Trophoblast cell (in vitro differentiated cells and primary cell): ENCODE results near the gene NAT16.
A peak's percentile ranks its signal among the peaks of the same experiment; 100 is the strongest.

Experiments used
- DNase-seq, 2 donors: peaks; one replicate each; pipeline ENCODE4 v3.0.0-alpha.2; 2016
- H2AFZ ChIP-seq: 2 replicates; pipeline ENCODE4 v1.6.1; 2013; ENCODE audit warnings: low read length, moderate library complexity, mild to moderate bottlenecking; ENCODE audit not compliant: insufficient read depth, poor library complexity
- H2AK5ac ChIP-seq: 2 replicates; pipeline ENCODE4 v1.6.1; 2013; ENCODE audit warnings: mild to moderate bottlenecking, low read length
- H2BK120ac ChIP-seq: 2 replicates; pipeline ENCODE4 v1.6.1; 2013; ENCODE audit warnings: low read length, mild to moderate bottlenecking, moderate library complexity; ENCODE audit not compliant: insufficient read depth, poor library complexity
- H2BK12ac ChIP-seq: 2 replicates; pipeline ENCODE4 v1.6.1; 2013; ENCODE audit warnings: mild to moderate bottlenecking, low read length, moderate library complexity
- H2BK5ac ChIP-seq: 2 replicates; pipeline ENCODE4 v1.6.1; 2013; ENCODE audit warnings: low read length, low read depth, moderate library complexity, mild to moderate bottlenecking; ENCODE audit not compliant: poor library complexity
- H3K14ac ChIP-seq: 2 replicates; pipeline ENCODE4 v1.6.1; 2013; ENCODE audit warnings: mild to moderate bottlenecking, low read length
- H3K18ac ChIP-seq: 2 replicates; pipeline ENCODE4 v1.6.1; 2013; ENCODE audit warnings: mild to moderate bottlenecking, low read length
- H3K23ac ChIP-seq: 2 replicates; pipeline ENCODE4 v1.6.1; 2013; ENCODE audit warnings: low read length
- H3K27ac ChIP-seq: 2 replicates; pipeline ENCODE4 v1.5.1; 2013; ENCODE audit warnings: low read depth, mild to moderate bottlenecking, inconsistent platforms, low read length, moderate library complexity
- H3K27me3 ChIP-seq: 2 replicates; pipeline ENCODE4 v1.6.1; 2013; ENCODE audit warnings: inconsistent platforms, mild to moderate bottlenecking, low read length, moderate library complexity; ENCODE audit not compliant: insufficient read depth
- H3K36me3 ChIP-seq, 2 experiments: 1 replicate in 1 of 2; 2 replicates in 1 of 2; pipeline ENCODE4 v1.6.1; 2013; ENCODE audit warnings: low read length in 2 of 2, mild to moderate bottlenecking in 2 of 2, moderate library complexity in 1 of 2; ENCODE audit not compliant: insufficient read depth in 2 of 2, control insufficient read depth in 1 of 2
- H3K4ac ChIP-seq: 2 replicates; pipeline ENCODE4 v1.6.1; 2013; ENCODE audit warnings: low read depth, mild to moderate bottlenecking, low read length, moderate library complexity
- H3K4me1 ChIP-seq, 2 experiments: 1 replicate in 1 of 2; 2 replicates in 1 of 2; pipeline ENCODE4 v1.6.1; 2013; ENCODE audit warnings: low read length in 2 of 2, mild to moderate bottlenecking in 2 of 2, moderate library complexity in 1 of 2; ENCODE audit not compliant: insufficient read depth in 2 of 2, control insufficient read depth in 1 of 2
- H3K4me2 ChIP-seq: 2 replicates; pipeline ENCODE4 v1.6.1; 2013; ENCODE audit warnings: inconsistent platforms, mild to moderate bottlenecking, low read length, moderate library complexity
- H3K4me3 ChIP-seq: 2 replicates; pipeline ENCODE4 v1.5.1; 2013; ENCODE audit warnings: mild to moderate bottlenecking, low read depth, low read length, inconsistent platforms
- H3K79me1 ChIP-seq: one replicate; pipeline ENCODE4 v1.6.1; 2013; ENCODE audit warnings: low read length
- H3K79me2 ChIP-seq: 2 replicates; pipeline ENCODE4 v1.6.1; 2013; ENCODE audit warnings: low read length, mild to moderate bottlenecking; ENCODE audit not compliant: control insufficient read depth, insufficient read depth, poor library complexity
- H3K9ac ChIP-seq: 2 replicates; pipeline ENCODE4 v1.6.1; 2013; ENCODE audit warnings: mild to moderate bottlenecking, low read length
- H3K9me3 ChIP-seq: 2 replicates; pipeline ENCODE4 v1.6.1; 2013; ENCODE audit warnings: low read depth, mild to moderate bottlenecking, control low read depth, inconsistent platforms, low read length; ENCODE audit not compliant: insufficient read depth
- H4K12ac ChIP-seq: 2 replicates; pipeline ENCODE4 v1.6.1; 2013; ENCODE audit warnings: low read depth, mild to moderate bottlenecking, low read length, moderate library complexity
- H4K8ac ChIP-seq: 2 replicates; pipeline ENCODE4 v1.6.1; 2013; ENCODE audit warnings: low read depth, mild to moderate bottlenecking, low read length, moderate library complexity
- H4K91ac ChIP-seq: one replicate; pipeline ENCODE4 v1.6.1; 2013; ENCODE audit warnings: low read depth, mild to moderate bottlenecking, low read length, moderate library complexity
- WGBS: extraction: QIAGEN DNeasy Blood & Tissue Kit; methylation state at CpG from one replicate; pipeline ENCODE4 v1.1.7; 2013; ENCODE audit warnings: missing lambda C conversion rate; ENCODE audit not compliant: insufficient read length, insufficient coverage; ENCODE audit errors: extremely low coverage; 5-methylcytosine and 5-hydroxymethylcytosine counted together

The NAT16 gene

DNA sequence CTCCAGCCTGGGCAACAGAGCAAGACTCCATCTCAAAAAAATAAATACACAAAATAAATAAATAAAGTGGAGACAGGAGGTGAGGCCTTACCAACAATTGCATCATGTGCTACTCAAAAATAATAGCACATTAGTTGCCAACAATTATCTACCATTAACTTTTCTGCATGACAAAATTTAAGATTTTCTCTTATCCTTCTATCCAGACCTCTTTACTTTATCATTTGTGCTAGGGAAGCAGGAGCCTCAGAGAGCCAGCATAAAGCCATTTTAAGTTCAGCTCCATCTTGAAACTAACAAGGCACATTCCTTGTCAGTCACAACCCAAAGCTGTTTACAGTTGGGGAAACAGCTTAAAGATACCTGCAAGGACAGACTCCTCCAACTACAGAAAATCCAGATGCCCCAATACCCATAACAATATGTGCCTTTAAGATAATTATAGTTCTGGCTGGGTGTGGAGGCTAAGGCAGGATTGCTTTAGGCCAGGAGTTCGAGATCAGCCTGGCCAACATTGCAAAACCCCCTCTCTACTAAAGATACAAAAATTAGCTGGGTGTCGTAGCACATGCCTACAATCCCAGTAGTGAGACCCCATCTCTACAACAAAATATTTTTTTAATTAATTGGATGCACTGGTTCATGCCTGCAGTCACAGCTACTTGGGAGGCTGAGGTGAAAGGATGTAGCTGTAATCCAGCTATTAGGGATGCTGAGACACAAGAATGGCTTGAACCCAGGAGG is 28.0 kb downstream of the NAT16 start:
- no CpG with 5 or more reads among the region's 2 CpGs for WGBS
- Histone ChIP-seq H2AFZ (no peak overlapping the region), H3K23ac (no peak overlapping the region), H3K4me3 (no peak overlapping the region), H3K9me3 (no peaks in the 10 kb centered on the region), H3K36me3 (no peaks in the 10 kb centered on the region), H3K9ac (no peak overlapping the region), H3K27ac (no peak overlapping the region), H3K4me1 (peaks cover 15 to 19% of the 10 kb centered on the region in 2 experiments), H3K79me1 (peaks cover 14% of the 10 kb centered on the region), H3K27me3 (no peaks in the 10 kb centered on the region), H4K12ac (no peak overlapping the region), H4K91ac (no peak overlapping the region), H3K18ac (no peak overlapping the region), H2BK12ac (no peak overlapping the region), H4K8ac (no peak overlapping the region), H2BK120ac (no peak overlapping the region), H3K79me2 (peaks cover 8% of the 10 kb centered on the region), H3K4me2 (no peak overlapping the region), H3K4ac (no peak overlapping the region), H2BK5ac (no peak overlapping the region), H3K14ac (no peak overlapping the region), H2AK5ac (no peak overlapping the region)
- DNase-seq: no peak

- Histone ChIP-seq H4K91ac (peak overlapping the region; percentile 51), H3K14ac (no peak overlapping the region), H4K12ac (no peak overlapping the region), H3K9me3 (no peaks in the 10 kb centered on the region), H2BK5ac (no peak overlapping the region), H3K27me3 (no peaks in the 10 kb centered on the region), H2AK5ac (no peak overlapping the region), H3K4ac (no peak overlapping the region), H3K9ac (no peak overlapping the region), H2AFZ (no peak overlapping the region), H3K23ac (no peak overlapping the region), H3K36me3 (peaks cover 7 to 9% of the 10 kb centered on the region in 2 experiments), H3K27ac (peak overlapping the region; percentile 44), H3K4me1 (peaks cover 7 to 10% of the 10 kb centered on the region in 2 experiments), H2BK120ac (no peak overlapping the region), H2BK12ac (no peak overlapping the region), H3K18ac (no peak overlapping the region), H3K79me1 (peaks cover 6% of the 10 kb centered on the region), H3K4me2 (no peak overlapping the region), H3K4me3 (no peak overlapping the region), H4K8ac (no peak overlapping the region), H3K79me2 (no peaks in the 10 kb centered on the region)
- DNase-seq: peak; percentile 61 to 78
- WGBS: no CpG with 5 or more reads among the region's 4 CpGs
Observed at GRCh38 chr7:101140746-101141382, 39.2 kb downstream of the NAT16 start.

DNA sequence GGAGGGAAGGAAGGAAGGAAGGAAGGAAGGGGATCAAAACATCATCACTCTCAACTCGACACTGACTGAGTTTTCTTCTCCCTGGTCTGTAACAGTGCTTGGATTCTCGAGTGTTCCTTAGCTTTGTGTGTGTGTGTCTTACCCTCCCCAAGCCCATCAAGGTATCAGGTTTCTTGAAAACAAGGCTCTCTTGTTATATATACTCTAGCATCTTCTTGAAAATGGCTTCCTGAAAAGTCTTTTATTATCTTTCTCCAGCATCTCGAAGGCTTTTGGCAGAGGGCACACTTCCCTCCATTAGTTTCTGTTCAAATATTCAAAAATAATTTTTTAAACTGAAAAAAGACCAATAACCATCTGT is 39.8 kb downstream of the NAT16 start:
- Histone ChIP-seq H3K9me3 (no peaks in the 10 kb centered on the region), H2AK5ac (no peak overlapping the region), H3K79me1 (peaks cover 6% of the 10 kb centered on the region), H2BK12ac (no peak overlapping the region), H3K27me3 (no peaks in the 10 kb centered on the region), H3K4me1 (peaks cover 7 to 10% of the 10 kb centered on the region in 2 experiments), H2BK120ac (no peak overlapping the region), H3K27ac (no peak overlapping the region), H3K79me2 (no peaks in the 10 kb centered on the region), H3K23ac (no peak overlapping the region), H2BK5ac (no peak overlapping the region), H2AFZ (no peak overlapping the region), H3K18ac (no peak overlapping the region), H4K12ac (no peak overlapping the region), H3K4ac (no peak overlapping the region), H3K36me3 (peaks cover 12 to 13% of the 10 kb centered on the region in 2 experiments), H3K4me2 (no peak overlapping the region), H3K14ac (no peak overlapping the region), H3K9ac (no peak overlapping the region), H4K91ac (no peak overlapping the region), H4K8ac (no peak overlapping the region), H3K4me3 (no peak overlapping the region)
- WGBS: no CpG with 5 or more reads among the region's 3 CpGs
- peak in 1 of 2 donors; percentile 68 for DNase-seq

DNA sequence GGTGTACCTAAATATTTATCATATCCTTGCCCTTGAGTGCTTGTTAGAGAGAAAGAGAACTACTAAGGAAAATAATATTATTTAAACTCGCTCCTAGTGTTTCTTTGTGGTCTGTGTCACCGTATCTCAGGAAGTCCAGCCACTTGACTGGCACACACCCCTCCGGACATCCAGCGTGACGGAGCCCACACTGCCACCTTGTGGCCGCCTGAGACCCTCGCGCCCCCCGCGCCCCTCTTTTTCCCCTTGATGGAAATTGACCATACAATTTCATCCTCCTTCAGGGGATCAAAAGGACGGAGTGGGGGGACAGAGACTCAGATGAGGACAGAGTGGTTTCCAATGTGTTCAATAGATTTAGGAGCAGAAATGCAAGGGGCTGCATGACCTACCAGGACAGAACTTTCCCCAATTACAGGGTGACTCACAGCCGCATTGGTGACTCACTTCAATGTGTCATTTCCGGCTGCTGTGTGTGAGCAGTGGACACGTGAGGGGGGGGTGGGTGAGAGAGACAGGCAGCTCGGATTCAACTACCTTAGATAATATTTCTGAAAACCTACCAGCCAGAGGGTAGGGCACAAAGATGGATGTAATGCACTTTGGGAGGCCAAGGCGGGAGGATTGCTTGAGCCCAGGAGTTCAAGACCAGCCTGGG is 41.8 kb downstream of the NAT16 start:
- Histone ChIP-seq H3K4me2 (peak overlapping the region; percentile 81), H4K12ac (no peak overlapping the region), H3K79me2 (no peaks in the 10 kb centered on the region), H3K4me3 (no peak overlapping the region), H3K36me3 (peaks cover 21 to 22% of the 10 kb centered on the region in 2 experiments), H2AK5ac (no peak overlapping the region), H4K91ac (no peak overlapping the region), H3K9me3 (peaks cover 3% of the 10 kb centered on the region), H3K4me1 (peaks cover 7 to 10% of the 10 kb centered on the region in 2 experiments), H2BK5ac (peak overlapping the region; percentile 43), H2AFZ (no peak overlapping the region), H4K8ac (no peak overlapping the region), H3K79me1 (peaks cover 6% of the 10 kb centered on the region), H3K4ac (no peak overlapping the region), H3K23ac (no peak overlapping the region), H2BK120ac (no peak overlapping the region), H3K14ac (no peak overlapping the region), H3K18ac (no peak overlapping the region), H3K27me3 (no peaks in the 10 kb centered on the region), H3K9ac (no peak overlapping the region), H3K27ac (peak overlapping the region; percentile 61), H2BK12ac (no peak overlapping the region)
- no CpG with 5 or more reads among the region's 16 CpGs for WGBS
- DNase-seq: peak; percentile 98
